SU-DHL-6 (cell line): ENCODE results near the gene SIL1.

Experiments used
- EZH2phosphoT487 ChIP-seq: fragments of 200-600 bp; sonication (generic), shearing (Covaris generic); conservative IDR thresholded peaks from 2 replicates; pipeline ENCODE4 v1.6.1; 2018; ENCODE audit warnings: mild to moderate bottlenecking, antibody characterized with exemption, low read length, moderate library complexity, mixed read lengths
- TF ChIP-seq, protein P1 (sequence below): fragments of 200-600 bp; sonication (generic); IDR thresholded peaks from one replicate; pipeline ENCODE4 v1.5.1; 2017; ENCODE audit warnings: antibody characterized with exemption, mild to moderate bottlenecking, low read length, moderate library complexity; ENCODE audit not compliant: insufficient read depth, poor library complexity, severe bottlenecking

DNA sequence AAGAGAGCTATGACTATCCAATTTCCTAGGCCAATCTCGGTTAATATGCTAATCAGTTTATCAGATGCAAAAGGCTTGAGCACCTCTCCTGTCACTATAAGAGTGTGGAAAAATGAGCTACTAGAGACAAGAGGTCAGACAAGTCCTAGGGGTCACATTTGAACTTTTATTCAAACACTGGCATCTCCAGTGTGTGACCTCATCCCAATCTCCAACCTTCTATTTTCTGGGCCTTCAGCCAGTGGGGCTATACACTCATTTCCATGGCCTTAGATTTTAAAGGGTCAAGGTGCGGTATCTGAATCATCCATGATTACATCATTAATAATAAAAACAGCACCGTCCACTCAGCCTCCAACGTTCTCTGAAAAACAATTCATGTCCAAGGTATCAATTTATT is 183.4 kb downstream of the SIL1 start:
- TF ChIP-seq, protein P1, sequence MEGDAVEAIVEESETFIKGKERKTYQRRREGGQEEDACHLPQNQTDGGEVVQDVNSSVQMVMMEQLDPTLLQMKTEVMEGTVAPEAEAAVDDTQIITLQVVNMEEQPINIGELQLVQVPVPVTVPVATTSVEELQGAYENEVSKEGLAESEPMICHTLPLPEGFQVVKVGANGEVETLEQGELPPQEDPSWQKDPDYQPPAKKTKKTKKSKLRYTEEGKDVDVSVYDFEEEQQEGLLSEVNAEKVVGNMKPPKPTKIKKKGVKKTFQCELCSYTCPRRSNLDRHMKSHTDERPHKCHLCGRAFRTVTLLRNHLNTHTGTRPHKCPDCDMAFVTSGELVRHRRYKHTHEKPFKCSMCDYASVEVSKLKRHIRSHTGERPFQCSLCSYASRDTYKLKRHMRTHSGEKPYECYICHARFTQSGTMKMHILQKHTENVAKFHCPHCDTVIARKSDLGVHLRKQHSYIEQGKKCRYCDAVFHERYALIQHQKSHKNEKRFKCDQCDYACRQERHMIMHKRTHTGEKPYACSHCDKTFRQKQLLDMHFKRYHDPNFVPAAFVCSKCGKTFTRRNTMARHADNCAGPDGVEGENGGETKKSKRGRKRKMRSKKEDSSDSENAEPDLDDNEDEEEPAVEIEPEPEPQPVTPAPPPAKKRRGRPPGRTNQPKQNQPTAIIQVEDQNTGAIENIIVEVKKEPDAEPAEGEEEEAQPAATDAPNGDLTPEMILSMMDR: no peak
- no peak for TF ChIP-seq EZH2phosphoT487
